Uterus (tissue), 2 donors: ENCODE measurements around the gene TYW3.

Experiments used
- POLR2A ChIP-seq, 2 donors: fragments of 450-650 bp; IDR thresholded peaks; one replicate each; pipeline ENCODE4 v1.6.1; 2016; ENCODE audit warnings: antibody characterized with exemption in 2 of 2, mild to moderate bottlenecking in 1 of 2, moderate library complexity in 1 of 2
- TF ChIP-seq, protein P1 (sequence below), 4 experiments: fragments of 200-600 bp in 2 of 4; fragments of 450-650 bp in 2 of 4; sonication (generic) in 2 of 4; IDR thresholded peaks; one replicate each; pipeline ENCODE4 v1.5.1; 2016 to 2019; ENCODE audit warnings: antibody characterized with exemption in 4 of 4, mild to moderate bottlenecking in 2 of 4, moderate library complexity in 1 of 4

DNA sequence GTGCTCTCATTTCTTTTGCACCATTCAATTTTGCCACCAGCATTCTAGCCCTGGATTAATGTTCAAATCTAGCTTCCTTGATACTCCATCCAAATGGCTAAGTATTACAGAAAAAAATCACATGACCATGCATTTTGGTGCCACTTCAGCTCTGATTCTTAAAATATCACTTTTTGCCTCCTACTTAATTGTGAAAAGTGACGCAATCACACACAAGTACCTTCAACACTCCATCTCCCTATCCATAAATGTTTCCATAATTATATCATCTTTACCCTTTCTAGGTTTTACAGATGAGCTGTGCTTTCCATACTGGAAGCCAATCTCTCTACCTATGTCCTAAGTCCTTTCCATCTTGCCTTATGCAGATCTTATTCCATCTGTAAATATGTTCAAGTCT lies 16.1 kb upstream of the TYW3 start:
- TF ChIP-seq, protein P1, sequence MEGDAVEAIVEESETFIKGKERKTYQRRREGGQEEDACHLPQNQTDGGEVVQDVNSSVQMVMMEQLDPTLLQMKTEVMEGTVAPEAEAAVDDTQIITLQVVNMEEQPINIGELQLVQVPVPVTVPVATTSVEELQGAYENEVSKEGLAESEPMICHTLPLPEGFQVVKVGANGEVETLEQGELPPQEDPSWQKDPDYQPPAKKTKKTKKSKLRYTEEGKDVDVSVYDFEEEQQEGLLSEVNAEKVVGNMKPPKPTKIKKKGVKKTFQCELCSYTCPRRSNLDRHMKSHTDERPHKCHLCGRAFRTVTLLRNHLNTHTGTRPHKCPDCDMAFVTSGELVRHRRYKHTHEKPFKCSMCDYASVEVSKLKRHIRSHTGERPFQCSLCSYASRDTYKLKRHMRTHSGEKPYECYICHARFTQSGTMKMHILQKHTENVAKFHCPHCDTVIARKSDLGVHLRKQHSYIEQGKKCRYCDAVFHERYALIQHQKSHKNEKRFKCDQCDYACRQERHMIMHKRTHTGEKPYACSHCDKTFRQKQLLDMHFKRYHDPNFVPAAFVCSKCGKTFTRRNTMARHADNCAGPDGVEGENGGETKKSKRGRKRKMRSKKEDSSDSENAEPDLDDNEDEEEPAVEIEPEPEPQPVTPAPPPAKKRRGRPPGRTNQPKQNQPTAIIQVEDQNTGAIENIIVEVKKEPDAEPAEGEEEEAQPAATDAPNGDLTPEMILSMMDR (IDR thresholded peaks at IDR 0.05): no peak
- TF ChIP-seq POLR2A (IDR thresholded peaks at IDR 0.05): no peak
